Measurements from ENCODE around the gene PHKA2.

The PHKA2 gene

GRCh38 chrX:18927558-18927957 lies 56.4 kb downstream of the PHKA2 start:
- no peak for DNase-seq

- DNase-seq, result no peak
Measured at GRCh38 chrX:18924507-18925088, 59.3 kb downstream of the PHKA2 start.

GRCh38 chrX:18920566-18920965 lies 63.3 kb downstream of the PHKA2 start:
- DNase-seq, result no peak

GRCh38 chrX:18920079-18920478 lies 63.8 kb downstream of the PHKA2 start:
- DNase-seq, result no peak

GRCh38 chrX:18917831-18918230 lies 66.1 kb downstream of the PHKA2 start:
- DNase-seq, result no peak

GRCh38 chrX:18906286-18906685 lies 77.6 kb downstream of the PHKA2 start:
- no peak for DNase-seq

GRCh38 chrX:18900401-18900976 lies 83.4 kb downstream of the PHKA2 start:
- DNase-seq, result no peak

GRCh38 chrX:18899796-18900380 lies 84.0 kb downstream of the PHKA2 start:
- DNase-seq, result no peak

GRCh38 chrX:18898492-18898891 lies 85.4 kb downstream of the PHKA2 start:
- DNase-seq, result no peak

- DNase-seq, result no peak
Measured at GRCh38 chrX:18898091-18898490, 85.8 kb downstream of the PHKA2 start.

GRCh38 chrX:18897611-18898010 lies 86.3 kb downstream of the PHKA2 start:
- DNase-seq, result no peak

- DNase-seq, result no peak
Measured at GRCh38 chrX:18896680-18897544, 87.0 kb downstream of the PHKA2 start.

GRCh38 chrX:18895189-18895951 lies 88.5 kb downstream of the PHKA2 start:
- DNase-seq, result no peak

- DNase-seq, result no peak
Measured at GRCh38 chrX:18894156-18894555, 89.8 kb downstream of the PHKA2 start.

GRCh38 chrX:18893536-18893935 lies 90.4 kb downstream of the PHKA2 start:
- no peak for DNase-seq

GRCh38 chrX:18892899-18893298 lies 91.0 kb downstream of the PHKA2 start:
- DNase-seq, result no peak

GRCh38 chrX:18891548-18891945 lies 92.4 kb downstream of the PHKA2 start:
- DNase-seq, result no peak

- DNase-seq, result no peak
Measured at GRCh38 chrX:18890724-18891547, 93.0 kb downstream of the PHKA2 start.

- no peak for DNase-seq
Measured at GRCh38 chrX:18890049-18890381, 93.9 kb downstream of the PHKA2 start.

GRCh38 chrX:18889346-18890048 lies 94.4 kb downstream of the PHKA2 start:
- DNase-seq, result no peak

- DNase-seq, result no peak
Measured at GRCh38 chrX:18888281-18888680, 95.6 kb downstream of the PHKA2 start.

- no peak for DNase-seq
Measured at GRCh38 chrX:18887825-18888212, 96.1 kb downstream of the PHKA2 start.
